Activated T-cell treated with anti-CD3 and anti-CD28 coated beads for 1 hour (primary cell): Measurements from ENCODE around the gene TFCP2L1.

Experiments used
- DNase-seq: peaks from one replicate; pipeline ENCODE4 v3.0.0-alpha.2; 2020; ENCODE audit warnings: low read depth

TFCP2L1 gene

DNA sequence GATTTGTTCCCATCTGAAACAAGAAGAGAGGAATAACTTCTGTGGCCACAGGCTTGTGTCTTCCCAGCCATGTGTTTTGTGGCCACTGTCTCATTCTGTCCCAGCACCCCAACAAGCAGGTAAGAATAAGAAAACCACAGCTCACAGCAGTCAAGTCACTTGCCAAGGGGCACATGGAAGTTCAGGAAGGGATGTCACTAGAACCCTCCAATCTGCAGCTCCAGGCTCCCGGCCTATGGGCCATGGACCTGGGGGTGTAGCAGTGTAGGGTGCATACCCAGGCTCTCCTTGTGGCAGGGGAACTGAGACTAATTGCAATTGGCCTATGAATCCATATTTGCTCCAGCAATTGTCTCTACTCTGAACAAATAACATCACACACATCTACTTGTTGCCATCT, 112.5 kb downstream of the TFCP2L1 start:
- no peak for DNase-seq

DNA sequence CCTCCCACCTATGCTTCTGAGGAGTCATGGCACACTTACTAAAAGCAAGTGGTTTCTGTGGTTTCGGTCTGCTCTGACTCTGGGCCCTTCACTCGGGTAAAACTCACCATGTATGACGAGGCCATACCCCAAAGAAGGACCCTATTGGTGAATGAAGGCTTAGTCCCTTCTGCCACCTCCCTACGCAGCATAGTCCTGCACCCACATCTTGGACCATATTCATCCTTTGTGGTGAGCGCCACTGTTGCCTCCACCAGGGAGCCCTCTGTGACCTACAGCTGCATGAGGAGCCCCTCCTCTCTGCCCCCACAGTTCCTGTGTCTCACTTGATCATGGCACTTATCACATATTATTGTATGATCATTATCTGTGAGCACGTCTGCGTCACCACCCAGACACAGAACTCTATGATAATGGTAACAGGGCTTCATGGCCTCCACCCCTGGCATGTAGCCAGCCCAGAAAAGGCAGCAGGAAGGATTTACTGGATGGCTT, 113.3 kb downstream of the TFCP2L1 start:
- no peak for DNase-seq

DNA sequence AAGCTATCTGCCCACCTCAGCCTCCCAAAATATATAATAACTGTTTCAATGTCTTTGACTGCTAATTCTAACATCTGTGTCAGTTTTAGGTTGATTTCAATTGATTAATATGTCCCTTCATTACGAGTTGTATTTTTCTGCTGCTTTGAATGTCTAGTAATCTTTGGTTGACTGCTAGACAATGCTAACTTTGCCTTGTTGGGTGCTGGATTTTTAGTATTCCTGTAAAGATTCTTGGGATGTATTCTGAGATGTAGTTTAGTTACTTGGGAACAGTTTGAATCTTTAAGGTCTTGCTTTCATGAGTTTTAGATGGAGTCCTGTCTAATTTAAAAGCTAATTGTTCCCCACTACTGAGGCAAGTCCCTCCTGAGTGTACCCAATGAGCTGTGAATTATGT, 114.4 kb downstream of the TFCP2L1 start:
- DNase-seq, result no peak

DNA sequence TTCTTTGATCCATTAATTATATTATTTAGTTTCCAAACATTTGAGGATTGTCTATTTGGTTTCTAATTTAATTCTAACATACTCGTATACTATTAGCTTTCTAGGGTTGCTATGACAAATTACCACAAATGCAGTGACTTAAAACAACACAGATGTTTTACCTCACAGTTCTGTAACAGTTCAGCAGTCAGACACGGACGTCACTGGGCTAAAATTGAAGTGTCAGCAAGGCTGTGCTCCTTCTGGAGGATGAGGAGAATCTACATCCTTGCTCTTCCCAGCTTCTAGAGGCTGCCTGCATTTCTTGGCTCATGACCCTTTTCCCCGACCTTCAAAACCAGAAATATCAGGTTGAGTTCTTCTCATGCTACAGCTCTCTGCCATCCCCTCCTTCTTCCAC, 117.6 kb downstream of the TFCP2L1 start:
- no peak for DNase-seq
